GM20000 (cell line): ENCODE results near the gene LRRC8A.
A peak's percentile ranks its signal among the peaks of the same experiment; 100 is the strongest.

Experiments used
- DNase-seq: peaks from one replicate; pipeline ENCODE4 v3.0.0; 2012; ENCODE audit warnings: low spot score
- CTCF ChIP-seq: IDR thresholded peaks from 2 replicates; pipeline ENCODE4 v1.5.1; 2012; ENCODE audit warnings: mild to moderate bottlenecking, control low read depth; ENCODE audit errors: extremely low read depth, missing control alignments

LRRC8A gene

GRCh38 chr9:128882677-128883603 is 1.0 kb downstream of the LRRC8A start:
- DNase-seq, result peak; percentile 38
- TF ChIP-seq CTCF, result no peak

GRCh38 chr9:128884164-128884563 is 2.2 kb downstream of the LRRC8A start:
- DNase-seq, result no peak
- TF ChIP-seq CTCF, result no peak

GRCh38 chr9:128885376-128885775 is 3.4 kb downstream of the LRRC8A start:
- no peak for TF ChIP-seq CTCF
- no peak for DNase-seq

GRCh38 chr9:128885798-128886197 is 3.9 kb downstream of the LRRC8A start:
- TF ChIP-seq CTCF, result no peak
- no peak for DNase-seq

GRCh38 chr9:128886211-128886891 is 4.4 kb downstream of the LRRC8A start:
- no peak for DNase-seq
- TF ChIP-seq CTCF, result no peak

- DNase-seq, result no peak
- no peak for TF ChIP-seq CTCF
Observed at GRCh38 chr9:128887049-128887448, 5.1 kb downstream of the LRRC8A start.

GRCh38 chr9:128887914-128888350 is 6.0 kb downstream of the LRRC8A start:
- DNase-seq, result no peak
- TF ChIP-seq CTCF, result no peak
